ENCODE data around the gene TAX1BP3. TPM values are rescaled to one million over a fixed set of nuclear protein-coding genes. Genes with fewer than 3 reads are reported as not detected.
"Not testable (repeated sequence)": the region's sequence is repeated elsewhere in the genome, so short reads cannot be mapped to it uniquely, and the experiment has no call there.

The TAX1BP3 gene
- polyA plus RNA-seq (2012; ENCODE audit: insufficient read depth, insufficient read length, low read depth): 13.1 TPM

DNA sequence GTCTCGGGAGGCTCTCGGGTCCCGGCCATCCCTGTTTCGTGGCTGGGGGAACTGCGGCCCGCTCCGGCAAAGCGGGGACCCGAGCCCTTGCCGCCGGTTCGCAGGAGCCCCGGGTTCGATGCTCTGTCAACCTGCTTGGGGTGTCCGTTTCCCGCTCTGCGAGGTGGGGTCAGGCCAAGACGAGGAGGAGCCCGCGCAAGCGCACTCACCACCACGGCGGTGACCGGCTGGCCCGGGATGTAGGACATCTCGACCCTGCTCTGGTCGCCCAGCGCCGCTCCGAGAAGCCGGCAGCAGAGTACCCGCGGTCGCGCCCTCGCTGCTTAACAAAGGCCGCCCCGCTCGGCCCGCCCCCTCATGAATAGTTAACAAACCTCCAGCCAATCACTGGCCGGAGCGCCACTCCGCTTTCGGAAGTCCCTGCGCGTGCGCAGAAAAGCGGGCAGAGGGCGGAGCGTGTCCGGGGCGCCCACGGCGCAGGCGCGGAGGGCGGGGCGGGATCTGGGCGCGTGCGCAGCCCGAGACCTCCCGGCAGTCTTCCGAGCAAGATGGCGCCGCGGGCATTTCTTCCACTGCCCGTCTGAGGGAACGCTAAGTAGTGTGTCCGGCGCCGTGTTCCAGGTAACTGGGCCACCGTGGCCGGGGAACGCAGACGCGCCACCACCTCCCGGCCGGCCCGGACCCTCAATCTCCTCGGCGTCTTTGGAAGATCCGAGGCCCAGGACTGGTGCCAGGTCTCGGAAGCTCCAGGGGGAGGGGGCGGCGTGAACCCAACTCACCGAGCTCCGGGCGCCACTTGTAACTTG, at the start of gene TAX1BP3, which contains the start of gene EMC6:
Gene TAX1BP3, minus strand, starts transcription at position 300 of the 806 bp plus-strand sequence. Its CDS starts 52 bp downstream, at position 248.
Gene EMC6, plus strand, starts transcription at position 534 of the 806 bp plus-strand sequence. CDS start 335 bp downstream, outside the sequence.
- TF ChIP-seq, protein P1, sequence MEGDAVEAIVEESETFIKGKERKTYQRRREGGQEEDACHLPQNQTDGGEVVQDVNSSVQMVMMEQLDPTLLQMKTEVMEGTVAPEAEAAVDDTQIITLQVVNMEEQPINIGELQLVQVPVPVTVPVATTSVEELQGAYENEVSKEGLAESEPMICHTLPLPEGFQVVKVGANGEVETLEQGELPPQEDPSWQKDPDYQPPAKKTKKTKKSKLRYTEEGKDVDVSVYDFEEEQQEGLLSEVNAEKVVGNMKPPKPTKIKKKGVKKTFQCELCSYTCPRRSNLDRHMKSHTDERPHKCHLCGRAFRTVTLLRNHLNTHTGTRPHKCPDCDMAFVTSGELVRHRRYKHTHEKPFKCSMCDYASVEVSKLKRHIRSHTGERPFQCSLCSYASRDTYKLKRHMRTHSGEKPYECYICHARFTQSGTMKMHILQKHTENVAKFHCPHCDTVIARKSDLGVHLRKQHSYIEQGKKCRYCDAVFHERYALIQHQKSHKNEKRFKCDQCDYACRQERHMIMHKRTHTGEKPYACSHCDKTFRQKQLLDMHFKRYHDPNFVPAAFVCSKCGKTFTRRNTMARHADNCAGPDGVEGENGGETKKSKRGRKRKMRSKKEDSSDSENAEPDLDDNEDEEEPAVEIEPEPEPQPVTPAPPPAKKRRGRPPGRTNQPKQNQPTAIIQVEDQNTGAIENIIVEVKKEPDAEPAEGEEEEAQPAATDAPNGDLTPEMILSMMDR (IDR thresholded peaks at IDR 0.05; ENCODE audit: low read depth, low read length): no peak
- no peaks in the 10 kb centered on the region; the same call in 1 of the 2 replicates for H3K36me3 ChIP-seq

DNA sequence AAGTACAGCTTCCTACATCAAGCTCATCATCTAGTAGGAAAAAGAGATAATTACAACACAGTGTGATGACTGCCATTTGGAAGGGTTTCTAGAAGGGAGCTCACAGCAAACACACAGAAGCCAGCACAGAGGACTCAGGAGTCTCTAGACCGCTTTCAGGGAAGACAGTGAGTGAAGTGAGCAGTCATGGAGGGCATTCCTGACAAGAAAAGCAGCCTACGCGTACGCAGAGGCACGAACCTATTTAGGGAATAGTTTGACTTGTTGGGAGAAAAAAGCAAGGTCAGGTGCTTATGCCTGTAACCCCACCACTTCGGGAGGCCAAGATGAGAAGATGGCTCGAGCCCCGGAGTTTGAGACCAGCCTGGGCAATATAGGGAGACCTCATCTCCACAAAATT, 46.9 kb upstream of the TAX1BP3 start:
- TF ChIP-seq, protein P1 (IDR thresholded peaks at IDR 0.05; ENCODE audit: low read depth, low read length): no peak
- Histone ChIP-seq H3K4me3 (ENCODE audit: low read depth, low read length) (no peak overlapping the region), H3K36me3 (peaks cover 4% of the 10 kb centered on the region; the same call in 1 of the 2 replicates), H3K4me1 (no peaks in the 10 kb centered on the region), H3K27me3 (no peaks in the 10 kb centered on the region), H3K9me3 (no peaks in the 10 kb centered on the region)
- no peak for DNase-seq

More for the DNA sequence above, at the start of gene TAX1BP3, which contains the start of gene EMC6:
- Histone ChIP-seq H3K4me3 (ENCODE audit: low read depth, low read length) (peak within 1 kb of the TSS; percentile 81), H3K4me1 (no peaks in the 10 kb centered on the region), H3K9me3 (no peaks in the 10 kb centered on the region), H3K27me3 (no peaks in the 10 kb centered on the region)
- DNase-seq: peak; percentile 96

- peaks cover 4% of the 10 kb centered on the region; the same call in 1 of the 2 replicates for H3K36me3 ChIP-seq
- no peak for DNase-seq
- TF ChIP-seq, protein P1 (IDR thresholded peaks at IDR 0.05; ENCODE audit: low read depth, low read length): no peak
Measured at GRCh38 chr17:3712811-3713463, 44.6 kb upstream of the TAX1BP3 start.

GRCh38 chr17:3710951-3711383, 42.6 kb upstream of the TAX1BP3 start:
- Histone ChIP-seq H3K36me3 (peaks cover 4% of the 10 kb centered on the region; the same call in 1 of the 2 replicates), H3K27me3 (no peaks in the 10 kb centered on the region), H3K9me3 (no peaks in the 10 kb centered on the region), H3K4me3 (ENCODE audit: low read depth, low read length) (no peak overlapping the region), H3K4me1 (no peaks in the 10 kb centered on the region)
- TF ChIP-seq, protein P1 (IDR thresholded peaks at IDR 0.05; ENCODE audit: low read depth, low read length): no peak
- DNase-seq: no peak

More at GRCh38 chr17:3712811-3713463, 44.6 kb upstream of the TAX1BP3 start:
- Histone ChIP-seq H3K4me3 (ENCODE audit: low read depth, low read length) (no peak overlapping the region), H3K4me1 (no peaks in the 10 kb centered on the region), H3K9me3 (no peaks in the 10 kb centered on the region), H3K27me3 (no peaks in the 10 kb centered on the region)

DNA sequence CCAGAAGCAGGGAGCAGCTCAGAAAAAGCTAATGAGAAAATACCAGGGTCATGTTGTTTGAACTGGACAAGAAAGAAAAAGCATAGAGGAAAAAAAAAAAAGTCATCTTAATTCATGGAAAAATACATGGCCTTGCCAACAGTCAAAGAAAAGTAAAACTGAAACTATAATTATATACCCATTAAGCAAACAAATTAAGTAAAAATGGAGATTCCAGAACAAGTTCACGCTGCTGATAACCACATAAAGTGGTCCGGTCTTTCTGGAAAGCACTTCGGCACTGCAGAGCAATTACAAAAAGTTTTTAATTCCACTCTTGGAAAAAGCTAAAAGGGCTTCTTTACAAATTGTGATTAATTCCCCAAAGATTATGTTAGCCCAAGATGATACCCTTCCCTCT, 40.0 kb upstream of the TAX1BP3 start:
- no peak for DNase-seq
- H3K4me3 ChIP-seq (ENCODE audit: low read depth, low read length): no peak overlapping the region
- no peaks in the 10 kb centered on the region for H3K9me3 ChIP-seq
- no peaks in the 10 kb centered on the region for H3K27me3 ChIP-seq
- H3K36me3 ChIP-seq: no peaks in the 10 kb centered on the region
- TF ChIP-seq, protein P1 (IDR thresholded peaks at IDR 0.05; ENCODE audit: low read depth, low read length): no peak
- H3K4me1 ChIP-seq: no peaks in the 10 kb centered on the region

DNA sequence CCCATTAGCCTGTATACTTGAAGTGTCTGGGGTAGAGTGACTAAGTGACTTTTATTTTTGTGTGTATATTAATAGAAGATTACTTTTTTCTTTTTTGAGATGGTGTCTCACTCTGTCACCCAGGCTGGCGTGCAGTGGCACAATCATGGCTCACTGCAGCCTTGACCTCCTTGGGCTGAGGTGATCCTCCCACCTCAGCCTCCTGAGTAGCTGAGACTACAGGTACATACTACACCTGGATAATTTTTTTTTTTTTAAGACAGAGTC, 37.3 kb upstream of the TAX1BP3 start:
- H3K4me1 ChIP-seq; H3K4me3 ChIP-seq (ENCODE audit: low read depth, low read length): not testable (repeated sequence)

More for the DNA sequence above, 37.3 kb upstream of the TAX1BP3 start:
- H3K9me3 ChIP-seq, H3K27me3 ChIP-seq, H3K36me3 ChIP-seq, DNase-seq: not testable (repeated sequence)
